GM23338 (cell line): Measurements from ENCODE around the gene UBE3B.

Experiments
- NANOG ChIP-seq: IDR thresholded peaks from 2 replicates; pipeline ENCODE4 v1.6.1; 2016; ENCODE audit warnings: antibody characterized with exemption, borderline replicate concordance
- POLR2AphosphoS5 ChIP-seq: IDR thresholded peaks from 2 replicates; pipeline ENCODE4 v1.6.1; 2016; ENCODE audit warnings: antibody characterized with exemption, low read depth
- ZNF114 ChIP-seq: fragments of 250-450 bp; sonication (Bioruptor Pico); IDR thresholded peaks from 2 replicates; pipeline ENCODE4 v1.5.0; 2020; ENCODE audit warnings: mild to moderate bottlenecking, moderate library complexity
- TF ChIP-seq, protein P1 (sequence below), 2 experiments: fragments of 200-600 bp in 1 of 2; sonication (generic) in 1 of 2; conservative IDR thresholded peaks; 2 replicates each; pipeline versions ENCODE4 v1.5.1 to v1.6.1; 2016 to 2017; ENCODE audit warnings: antibody characterized with exemption in 2 of 2, low read depth in 2 of 2, mild to moderate bottlenecking in 2 of 2, moderate library complexity in 1 of 2

DNA sequence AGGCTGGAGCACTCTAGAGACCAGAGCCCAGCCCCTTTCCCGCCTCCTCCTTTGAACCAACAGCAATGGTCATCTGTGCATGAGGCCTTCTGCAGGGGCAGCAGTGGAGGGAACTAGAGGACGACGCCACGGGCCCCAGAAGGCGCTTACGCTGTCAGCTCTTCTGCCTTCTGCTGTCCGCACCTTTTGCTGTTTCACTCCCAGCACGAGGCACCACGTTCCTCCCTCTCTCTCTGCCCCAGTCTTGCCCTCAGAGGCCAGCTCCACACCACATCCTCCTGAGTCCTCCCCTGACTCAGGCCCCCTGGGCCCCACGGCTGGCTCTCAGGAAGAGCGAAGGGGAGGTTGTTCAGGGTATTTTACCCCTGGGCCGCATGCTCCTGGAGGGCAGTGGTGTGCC, 80.4 kb downstream of the UBE3B start:
- TF ChIP-seq, protein P1, sequence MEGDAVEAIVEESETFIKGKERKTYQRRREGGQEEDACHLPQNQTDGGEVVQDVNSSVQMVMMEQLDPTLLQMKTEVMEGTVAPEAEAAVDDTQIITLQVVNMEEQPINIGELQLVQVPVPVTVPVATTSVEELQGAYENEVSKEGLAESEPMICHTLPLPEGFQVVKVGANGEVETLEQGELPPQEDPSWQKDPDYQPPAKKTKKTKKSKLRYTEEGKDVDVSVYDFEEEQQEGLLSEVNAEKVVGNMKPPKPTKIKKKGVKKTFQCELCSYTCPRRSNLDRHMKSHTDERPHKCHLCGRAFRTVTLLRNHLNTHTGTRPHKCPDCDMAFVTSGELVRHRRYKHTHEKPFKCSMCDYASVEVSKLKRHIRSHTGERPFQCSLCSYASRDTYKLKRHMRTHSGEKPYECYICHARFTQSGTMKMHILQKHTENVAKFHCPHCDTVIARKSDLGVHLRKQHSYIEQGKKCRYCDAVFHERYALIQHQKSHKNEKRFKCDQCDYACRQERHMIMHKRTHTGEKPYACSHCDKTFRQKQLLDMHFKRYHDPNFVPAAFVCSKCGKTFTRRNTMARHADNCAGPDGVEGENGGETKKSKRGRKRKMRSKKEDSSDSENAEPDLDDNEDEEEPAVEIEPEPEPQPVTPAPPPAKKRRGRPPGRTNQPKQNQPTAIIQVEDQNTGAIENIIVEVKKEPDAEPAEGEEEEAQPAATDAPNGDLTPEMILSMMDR (conservative IDR thresholded peaks at IDR 0.05; ENCODE audit: low read depth in 2 of 2), result no peak
- TF ChIP-seq POLR2AphosphoS5, result no peak
- TF ChIP-seq NANOG, result no peak
- TF ChIP-seq ZNF114 (CRISPR knock-in tag), result no peak
